Measurements from ENCODE around the gene ATF7. TPM values are rescaled to one million over a fixed set of nuclear protein-coding genes. Genes with fewer than 3 reads are reported as not detected.
A peak's percentile ranks its signal among the peaks of the same experiment; 100 is the strongest.

ATF7 gene
- total and polyA plus RNA-seq, 2 of the 13 experiments (the other 11 are each of a cell fraction or from before 2014, with no cell fraction given) = 9.6 to 16.2 TPM

GRCh38 chr12:53625946-53626701 is at the start of gene ATF7 (continued):
- TF ChIP-seq ZBTB40 (IDR thresholded peaks at IDR 0.05) (no peak), ZBTB40 (CRISPR knock-in tag; IDR thresholded peaks at IDR 0.05) (no peak; the same call in 1 of the 2 replicates), IKZF1 (IDR thresholded peaks at IDR 0.05) (no peak), PCBP2 (optimal IDR thresholded peaks at IDR 0.05; ENCODE audit: low read depth, low read length, poor library complexity, severe bottlenecking) (no peak), KDM5B (CRISPR knock-in tag; IDR thresholded peaks at IDR 0.05; ENCODE audit: borderline replicate concordance) (peak; percentile 63; the same call in 1 of the 2 replicates), XBP1 (CRISPR knock-in tag; IDR thresholded peaks at IDR 0.05) (no peak), PHF8 (CRISPR knock-in tag; IDR thresholded peaks at IDR 0.05) (peak; percentile 92), ZNF570 (CRISPR knock-in tag; IDR thresholded peaks at IDR 0.05; ENCODE audit: borderline replicate concordance) (no peak), SRSF4 (IDR thresholded peaks at IDR 0.05; ENCODE audit: low read depth, low read length, poor library complexity, severe bottlenecking) (no peak), ZNF546 (CRISPR knock-in tag; conservative IDR thresholded peaks at IDR 0.05) (peak; percentile 33; the same call in 1 of the 2 replicates), ZNF891 (CRISPR knock-in tag; IDR thresholded peaks at IDR 0.05) (peak; percentile 74), POLR2A (IDR thresholded peaks at IDR 0.05; ENCODE audit: insufficient read depth in 1 of 2, low read depth in 2 of 2, low read length in 2 of 2) (peak; percentile 75 to 81), ELF4 (CRISPR knock-in tag; IDR thresholded peaks at IDR 0.05; ENCODE audit: borderline replicate concordance) (no peak), ZMAT5 (CRISPR knock-in tag; IDR thresholded peaks at IDR 0.05; ENCODE audit: borderline replicate concordance, low read depth) (no peak), SNRNP70 (IDR thresholded peaks at IDR 0.05; ENCODE audit: low read depth, low read length) (no peak), MIER3 (CRISPR knock-in tag; IDR thresholded peaks at IDR 0.05; ENCODE audit: borderline replicate concordance) (0 out of 2 replicates have a peak, but pooled peaks have one; percentile 20), ZKSCAN5 (CRISPR knock-in tag; IDR thresholded peaks at IDR 0.05) (no peak), ZNF577 (CRISPR knock-in tag; IDR thresholded peaks at IDR 0.05; ENCODE audit: borderline replicate concordance, low read depth) (no peak), NFATC3 (CRISPR knock-in tag; IDR thresholded peaks at IDR 0.05) (0 out of 2 replicates have a peak, but pooled peaks have one; percentile 21), ZEB1 (IDR thresholded peaks at IDR 0.05; ENCODE audit: insufficient replicate concordance, low read depth) (no peak), ZSCAN9 (CRISPR knock-in tag; IDR thresholded peaks at IDR 0.05; ENCODE audit: borderline replicate concordance) (peak; percentile 47; the same call in 1 of the 2 replicates), ZNF790 (CRISPR knock-in tag; IDR thresholded peaks at IDR 0.05; ENCODE audit: borderline replicate concordance) (peak; percentile 69; the same call in 1 of the 2 replicates)

Measured in HepG2 (cell line).